ENCODE data around the gene CCDC57.

GRCh38 chr17:82095777-82096708, 116.6 kb downstream of the CCDC57 start:
- TF ChIP-seq CTCF (IDR thresholded peaks at IDR 0.05; ENCODE audit: low read depth, low read length, poor library complexity, severe bottlenecking) = no peak
- TF ChIP-seq EZH2phosphoT487 (IDR thresholded peaks at IDR 0.05; ENCODE audit: borderline replicate concordance, low read length) = no peak
